ENCODE measurements around the gene KLRF2.

DNA sequence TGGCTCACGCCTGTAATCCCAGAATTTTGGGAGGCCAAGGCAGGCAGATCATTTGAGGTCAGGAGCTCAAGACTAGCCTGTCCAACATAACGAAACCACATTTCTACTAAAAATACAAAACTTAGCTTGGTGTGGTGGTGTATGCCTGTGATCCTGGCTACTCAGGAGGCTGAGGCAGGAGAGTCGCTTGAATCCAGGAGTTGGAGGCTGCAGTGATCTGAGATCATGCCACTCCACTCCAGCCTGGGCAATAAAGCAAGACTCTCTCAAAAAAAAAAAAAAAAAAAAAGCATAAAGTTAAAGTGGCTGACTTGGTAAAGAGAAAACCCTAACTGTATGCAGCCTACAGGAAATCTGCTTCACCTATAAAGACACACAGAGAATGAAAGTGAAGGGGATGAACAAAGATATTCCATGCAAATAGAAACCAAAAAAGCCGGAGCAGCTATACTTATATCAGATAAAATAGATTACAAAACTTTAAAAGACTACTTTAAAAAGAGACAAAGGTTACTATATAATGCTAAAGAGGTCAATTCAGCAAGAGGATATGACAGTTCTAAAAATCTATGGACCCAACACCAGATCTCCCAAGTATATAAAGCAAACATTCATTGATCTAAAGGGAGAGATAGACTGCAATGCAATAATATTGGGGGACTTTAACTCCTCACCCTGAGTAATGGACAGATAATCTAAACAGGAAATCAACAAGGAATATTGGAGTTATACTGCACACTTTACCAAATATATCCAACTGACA, 16.2 kb upstream of the KLRF2 start:
- TF ChIP-seq, protein P1, sequence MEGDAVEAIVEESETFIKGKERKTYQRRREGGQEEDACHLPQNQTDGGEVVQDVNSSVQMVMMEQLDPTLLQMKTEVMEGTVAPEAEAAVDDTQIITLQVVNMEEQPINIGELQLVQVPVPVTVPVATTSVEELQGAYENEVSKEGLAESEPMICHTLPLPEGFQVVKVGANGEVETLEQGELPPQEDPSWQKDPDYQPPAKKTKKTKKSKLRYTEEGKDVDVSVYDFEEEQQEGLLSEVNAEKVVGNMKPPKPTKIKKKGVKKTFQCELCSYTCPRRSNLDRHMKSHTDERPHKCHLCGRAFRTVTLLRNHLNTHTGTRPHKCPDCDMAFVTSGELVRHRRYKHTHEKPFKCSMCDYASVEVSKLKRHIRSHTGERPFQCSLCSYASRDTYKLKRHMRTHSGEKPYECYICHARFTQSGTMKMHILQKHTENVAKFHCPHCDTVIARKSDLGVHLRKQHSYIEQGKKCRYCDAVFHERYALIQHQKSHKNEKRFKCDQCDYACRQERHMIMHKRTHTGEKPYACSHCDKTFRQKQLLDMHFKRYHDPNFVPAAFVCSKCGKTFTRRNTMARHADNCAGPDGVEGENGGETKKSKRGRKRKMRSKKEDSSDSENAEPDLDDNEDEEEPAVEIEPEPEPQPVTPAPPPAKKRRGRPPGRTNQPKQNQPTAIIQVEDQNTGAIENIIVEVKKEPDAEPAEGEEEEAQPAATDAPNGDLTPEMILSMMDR (IDR thresholded peaks at IDR 0.05; ENCODE audit: insufficient read depth, low read length, poor library complexity, severe bottlenecking): no peak
- no peak for TF ChIP-seq EZH2phosphoT487 (conservative IDR thresholded peaks at IDR 0.05; ENCODE audit: low read length)
